OCI-LY7 (cell line): ENCODE data around the gene DUSP15. TPM values are rescaled to one million over a fixed set of nuclear protein-coding genes. Genes with fewer than 3 reads are reported as not detected.

Experiments used
- BruUV-seq: library from RNA; stranded (reverse); fragments of 400-500 nt; replicated peaks from 2 replicates; lab custom pipeline; 2021; lab: Mats Ljungman, UMichigan
- CTCF ChIA-PET: fragments of 300-600 bp; sonication (Branson Sonifier 250); formaldehyde crosslinking; loops from one replicate; lab custom pipeline; 2022; ENCODE audit warnings: antibody characterized with exemption; ENCODE audit not compliant: unreplicated experiment; lab: Charles Lee
- POLR2A ChIA-PET: fragments of 300-600 bp; sonication (Branson Sonifier 250); formaldehyde crosslinking; loops from one replicate; lab custom pipeline; 2022; ENCODE audit warnings: antibody characterized with exemption; lab: Charles Lee
- DNase-seq: peaks from one replicate; pipeline ENCODE4 v3.0.0-alpha.2; 2015; ENCODE audit warnings: low spot score
- H2AFZ ChIP-seq: fragments of 200-600 bp; sonication (generic), shearing (Covaris generic); 2 replicates; pipeline ENCODE4 v1.6.1; 2014; ENCODE audit warnings: mild to moderate bottlenecking, antibody characterized with exemption, low read length, moderate library complexity
- H3K27ac ChIP-seq: fragments of 200-600 bp; sonication (generic); 2 replicates; pipeline ENCODE4 v1.5.1; 2014; ENCODE audit warnings: mixed run types, low read depth, mild to moderate bottlenecking, moderate library complexity, low read length, inconsistent platforms; ENCODE audit not compliant: poor library complexity, severe bottlenecking
- H3K36me3 ChIP-seq: fragments of 200-600 bp; sonication (generic); 2 replicates; pipeline ENCODE4 v1.6.1; 2014; ENCODE audit warnings: mild to moderate bottlenecking, antibody characterized with exemption, low read length, moderate library complexity, mixed read lengths; ENCODE audit not compliant: insufficient read depth
- H3K4me1 ChIP-seq: fragments of 200-600 bp; sonication (generic); 2 replicates; pipeline ENCODE4 v1.5.1; 2014; ENCODE audit warnings: mild to moderate bottlenecking, low read length; ENCODE audit not compliant: insufficient read depth, poor library complexity, severe bottlenecking
- H3K4me2 ChIP-seq: fragments of 200-600 bp; sonication (generic); 2 replicates; pipeline ENCODE4 v1.6.1; 2014; ENCODE audit warnings: mild to moderate bottlenecking, low read length
- H3K4me3 ChIP-seq: fragments of 200-600 bp; sonication (generic); 2 replicates; pipeline ENCODE4 v1.5.1; 2014; ENCODE audit warnings: mild to moderate bottlenecking, low read depth, low read length; ENCODE audit not compliant: poor library complexity, severe bottlenecking
- H3K79me2 ChIP-seq: fragments of 200-600 bp; sonication (generic); 2 replicates; pipeline ENCODE4 v1.6.1; 2016; ENCODE audit warnings: low read depth, mild to moderate bottlenecking, low read length, moderate library complexity, mixed read lengths; ENCODE audit not compliant: insufficient read depth
- H3K9me2 ChIP-seq: fragments of 200-600 bp; sonication (generic); 2 replicates; pipeline ENCODE4 v1.6.1; 2016; ENCODE audit warnings: mild to moderate bottlenecking, low read length, mixed read lengths; ENCODE audit not compliant: insufficient read depth
- H3K9me3 ChIP-seq: fragments of 200-600 bp; sonication (generic); 2 replicates; pipeline ENCODE4 v1.6.1; 2014; ENCODE audit warnings: mild to moderate bottlenecking, mixed run types, low read length, mixed read lengths
- H4K20me1 ChIP-seq: fragments of 200-600 bp; sonication (generic); 2 replicates; pipeline ENCODE4 v1.6.1; 2014; ENCODE audit warnings: mild to moderate bottlenecking, antibody characterized with exemption, low read length, moderate library complexity, mixed read lengths; ENCODE audit not compliant: insufficient read depth
- CTCF ChIP-seq: fragments of 200-600 bp; sonication (generic); conservative IDR thresholded peaks from 2 replicates; pipeline ENCODE4 v1.5.1; 2014; ENCODE audit warnings: mild to moderate bottlenecking, antibody characterized with exemption, low read length, moderate library complexity, mixed read lengths
- EZH2phosphoT487 ChIP-seq: fragments of 200-600 bp; sonication (generic); IDR thresholded peaks from 2 replicates; pipeline ENCODE4 v1.6.1; 2018; ENCODE audit warnings: low read depth, borderline replicate concordance, mild to moderate bottlenecking, mixed run types, antibody characterized with exemption, low read length, moderate library complexity, mixed read lengths
- intact Hi-C: fragments of 100-400 bp; cut with micrococcal nuclease; formaldehyde crosslinking; loops from one replicate; pipeline ENCODE4 v1.10.0; 2022; ENCODE audit not compliant: unreplicated experiment
- total RNA-seq, 2 experiments: library from RNA; depleted of rRNA in 1 of 2; stranded (reverse); fragments of >200 nt in 1 of 2; shearing (Covaris generic) in 1 of 2; gene quantifications; 2 replicates each; pipeline ENCODE4 v1.2.3, GENCODE V29; 2014 to 2022

DUSP15 gene
- total RNA-seq, 2 experiments from 2014 or later, result 0.19 to 0.61 TPM

GRCh38 chr20:31838646-31839292 is 31.6 kb downstream of the DUSP15 start:
- H3K9me2 ChIP-seq, result no peaks in the 10 kb centered on the region
- POLR2A ChIA-PET, result interaction anchor here (1.2 kb wide), 1 partner anchor 21 kb away, joined by 3 read pairs; no protein-coding TSS in a partner anchor
- no peaks in the 10 kb centered on the region for H3K9me3 ChIP-seq

GRCh38 chr20:31837896-31838397 is 32.4 kb downstream of the DUSP15 start:
- Histone ChIP-seq H2AFZ (no peak overlapping the region), H3K9me3 (no peaks in the 10 kb centered on the region), H4K20me1 (no peaks in the 10 kb centered on the region), H3K79me2 (no peaks in the 10 kb centered on the region), H3K4me3 (no peak overlapping the region), H3K4me2 (no peak overlapping the region), H3K36me3 (no peaks in the 10 kb centered on the region), H3K27ac (no peak overlapping the region), H3K9me2 (no peaks in the 10 kb centered on the region), H3K4me1 (peaks cover 4% of the 10 kb centered on the region)
- POLR2A ChIA-PET, result interaction anchor here (1.2 kb wide), 1 partner anchor 20 kb away, joined by 3 read pairs; no protein-coding TSS in a partner anchor
- CTCF ChIA-PET, result interaction anchor here (0.8 to 1.5 kb wide), 2 partner anchors 9 to 15 kb away, joined by 4 read pairs; no protein-coding TSS in a partner anchor
- no peak for TF ChIP-seq EZH2phosphoT487
- TF ChIP-seq CTCF, result no peak
- no peak for DNase-seq
- BruUV-seq, result no TSS peak
- intact Hi-C loops, result no loop called here

More at GRCh38 chr20:31838646-31839292, 31.6 kb downstream of the DUSP15 start:
- Histone ChIP-seq H3K79me2 (no peaks in the 10 kb centered on the region), H2AFZ (no peak overlapping the region), H3K36me3 (no peaks in the 10 kb centered on the region), H4K20me1 (no peaks in the 10 kb centered on the region), H3K4me2 (no peak overlapping the region), H3K27ac (no peak overlapping the region), H3K4me3 (no peak overlapping the region), H3K4me1 (peaks cover 7% of the 10 kb centered on the region)
- BruUV-seq, result no TSS peak
- CTCF ChIA-PET, result interaction anchor here (0.8 to 1.5 kb wide), 2 partner anchors 8 to 14 kb away, joined by 4 read pairs; no protein-coding TSS in a partner anchor
- intact Hi-C loops, result no loop called here
- TF ChIP-seq CTCF (no peak), EZH2phosphoT487 (no peak)
- DNase-seq, result no peak
